Stomach (tissue), 9 donors: ENCODE results near the gene AMBP. TPM values are rescaled to one million over a fixed set of nuclear protein-coding genes. Genes with fewer than 3 reads are reported as not detected.

Experiments
- DNase-seq, 2 donors: peaks; one replicate each; pipeline versions ENCODE4 v3.0.0 to v3.0.0-alpha.2; 2013 to 2019
- H3K27ac ChIP-seq, 5 donors: fragments of 200-600 bp in 4 of 5; sonication (generic) in 4 of 5; one replicate each; pipeline ENCODE4 v1.5.1; 2013 to 2019; ENCODE audit warnings: mild to moderate bottlenecking in 1 of 5, moderate library complexity in 1 of 5
- H3K27me3 ChIP-seq, 3 donors: fragments of 200-600 bp; sonication (generic); one replicate each; pipeline ENCODE4 v1.5.1; 2017 to 2019; ENCODE audit warnings: mixed run types in 1 of 3
- H3K36me3 ChIP-seq, 4 donors: fragments of 200-600 bp; sonication (generic); 1 replicate in 3 of 4; 2 replicates in 1 of 4; pipeline ENCODE4 v1.5.1; 2016 to 2019
- H3K4me1 ChIP-seq, 4 donors: fragments of 200-600 bp; sonication (generic); one replicate each; pipeline ENCODE4 v1.5.1; 2016 to 2019
- H3K4me3 ChIP-seq, 4 donors: fragments of 200-600 bp; sonication (generic) in 3 of 4; one replicate each; pipeline ENCODE4 v1.5.1; 2016 to 2019; ENCODE audit warnings: mild to moderate bottlenecking in 1 of 4
- H3K9me3 ChIP-seq, 4 donors: fragments of 200-600 bp; sonication (generic); one replicate each; pipeline ENCODE4 v1.5.1; 2016 to 2019
- CTCF ChIP-seq, 7 experiments: fragments of 450-650 bp in 4 of 7; fragments of 200-600 bp in 3 of 7; sonication (generic) in 3 of 7; IDR thresholded peaks; one replicate each; pipeline ENCODE4 v1.5.1; 2016 to 2019; ENCODE audit warnings: antibody characterized with exemption in 7 of 7, control low read depth in 2 of 7, mild to moderate bottlenecking in 1 of 7
- EP300 ChIP-seq: sonication (generic); formaldehyde crosslinking; IDR thresholded peaks from one replicate; pipeline ENCODE4 v1.6.1; 2017; ENCODE audit warnings: antibody characterized with exemption
- POLR2A ChIP-seq, 4 donors: fragments of 450-650 bp; IDR thresholded peaks; one replicate each; pipeline ENCODE4 v1.6.1; 2016; ENCODE audit warnings: antibody characterized with exemption in 4 of 4, control low read depth in 2 of 4, mild to moderate bottlenecking in 1 of 4, moderate library complexity in 1 of 4
- POLR2AphosphoS5 ChIP-seq, 3 donors: sonication (generic); formaldehyde crosslinking; IDR thresholded peaks; one replicate each; pipeline ENCODE4 v1.6.1; 2016; ENCODE audit warnings: antibody characterized with exemption in 3 of 3
- WGBS, 5 donors: extraction: QIAGEN DNeasy Blood & Tissue Kit in 3 of 5; methylation state at CpG; one replicate each; pipeline versions ENCODE4 v1.1.5 to v1.1.7; 2013 to 2018; 5-methylcytosine and 5-hydroxymethylcytosine counted together
- intact Hi-C: fragments of 100-400 bp; cut with DNase I; formaldehyde crosslinking; loops from one replicate; pipeline ENCODE4 v1.15.1; 2023; ENCODE audit warnings: low total_unique reads
- polyA plus RNA-seq, 3 donors: library from polyadenylated mRNA; stranded (reverse); fragments of 200-250 nt; gene quantifications; one replicate each; pipeline ENCODE4 v1.2.3, GENCODE V29; 2013
- total RNA-seq, 5 donors: library from RNA; depleted of rRNA; stranded (reverse); fragments of >200 nt; gene quantifications; one replicate each; pipeline versions ENCODE4 v1.1.0 to v1.2.3, GENCODE V29; 2014 to 2016
- donor health status: healthy with polysubstance abuse.
- donor health status: Bipolar disorder and iron deficiency.
- donor health status: healthy.

Gene AMBP
- total and polyA plus RNA-seq, 8 donors: 0.89 to 3.3 (median 2.5) TPM; not detected in 2

- Histone ChIP-seq H3K36me3 (peaks cover 0 to 58% (median 37%) of the 10 kb centered on the region in 4 donors), H3K27me3 (no peaks in the 10 kb centered on the region), H3K4me1 (peaks cover 0 to 11% (median 0%) of the 10 kb centered on the region in 4 donors), H3K27ac (no peak overlapping the region), H3K4me3 (no peak overlapping the region), H3K9me3 (no peaks in the 10 kb centered on the region)
- no peak for TF ChIP-seq POLR2A (IDR thresholded peaks at IDR 0.05)
- no peak for TF ChIP-seq EP300
- no peak for TF ChIP-seq CTCF (IDR thresholded peaks at IDR 0.05)
- no peak for TF ChIP-seq POLR2AphosphoS5 (IDR thresholded peaks at IDR 0.05)
- intact Hi-C loops: no loop called here
- WGBS, 5 donors: 95 to 98% (median 96%) methylated on average over 18 of the region's 18 CpGs
- DNase-seq: no peak
Measured at GRCh38 chr9:114055061-114055460, 23.0 kb downstream of the AMBP start.

GRCh38 chr9:114054191-114054690 lies 23.9 kb downstream of the AMBP start:
- no peaks in the 10 kb centered on the region for H3K27me3 ChIP-seq
- H3K27ac ChIP-seq: no peak overlapping the region
- peaks cover 0 to 2% (median 0%) of the 10 kb centered on the region in 4 donors for H3K4me1 ChIP-seq
- 71 to 87% (median 79%) methylated on average over 10 of the region's 10 CpGs for WGBS, 5 donors
- peaks cover 4 to 67% (median 45%) of the 10 kb centered on the region in 4 donors for H3K36me3 ChIP-seq
- no peak for DNase-seq
- TF ChIP-seq POLR2A (IDR thresholded peaks at IDR 0.05): no peak
- TF ChIP-seq CTCF (IDR thresholded peaks at IDR 0.05): no peak
- no peak for TF ChIP-seq POLR2AphosphoS5 (IDR thresholded peaks at IDR 0.05)
- no peak for TF ChIP-seq EP300
- H3K9me3 ChIP-seq: no peaks in the 10 kb centered on the region
- no peak overlapping the region for H3K4me3 ChIP-seq
- intact Hi-C loops: no loop called here

GRCh38 chr9:114053246-114054005 lies 24.7 kb downstream of the AMBP start:
- Histone ChIP-seq H3K27ac (no peak overlapping the region), H3K9me3 (no peaks in the 10 kb centered on the region), H3K27me3 (no peaks in the 10 kb centered on the region), H3K36me3 (peaks cover 13 to 75% (median 53%) of the 10 kb centered on the region in 4 donors), H3K4me3 (no peak overlapping the region), H3K4me1 (no peaks in the 10 kb centered on the region)
- intact Hi-C loops: no loop called here
- DNase-seq: peak in 1 of 2 donors; percentile 45
- 69 to 81% (median 78%) methylated on average over 8 of the region's 8 CpGs for WGBS, 5 donors
- TF ChIP-seq POLR2AphosphoS5 (IDR thresholded peaks at IDR 0.05): no peak
- no peak for TF ChIP-seq CTCF (IDR thresholded peaks at IDR 0.05)
- no peak for TF ChIP-seq EP300
- TF ChIP-seq POLR2A (IDR thresholded peaks at IDR 0.05): no peak

- TF ChIP-seq EP300: no peak
- TF ChIP-seq CTCF (IDR thresholded peaks at IDR 0.05): no peak
- no peak for TF ChIP-seq POLR2A (IDR thresholded peaks at IDR 0.05)
- no peak for TF ChIP-seq POLR2AphosphoS5 (IDR thresholded peaks at IDR 0.05)
- no peak overlapping the region for H3K4me3 ChIP-seq
- WGBS, 5 donors: 76 to 89% (median 87%) methylated on average over 6 to 7 of the region's 7 CpGs
- no peak for DNase-seq
- intact Hi-C loops: no loop called here
- H3K36me3 ChIP-seq: peaks cover 18 to 77% (median 56%) of the 10 kb centered on the region in 4 donors
- H3K9me3 ChIP-seq: no peaks in the 10 kb centered on the region
- no peaks in the 10 kb centered on the region for H3K4me1 ChIP-seq
- no peaks in the 10 kb centered on the region for H3K27me3 ChIP-seq
- no peak overlapping the region for H3K27ac ChIP-seq
Measured at GRCh38 chr9:114051706-114052105, 26.4 kb downstream of the AMBP start.
